HepG2 (cell line): Measurements from ENCODE around the gene FDXR. TPM values are rescaled to one million over a fixed set of nuclear protein-coding genes. Genes with fewer than 3 reads are reported as not detected.

Experiments used
- ARID2 ChIP-seq: sonication (generic); formaldehyde crosslinking; IDR thresholded peaks from 2 replicates; pipeline ENCODE4 v1.8.1; 2022; ENCODE audit warnings: mild to moderate bottlenecking, missing genetic modification reagents, borderline replicate concordance
- GATAD2A ChIP-seq: IDR thresholded peaks from 2 replicates; pipeline ENCODE4 v1.6.1; 2016
- KAT8 ChIP-seq: IDR thresholded peaks from 2 replicates; pipeline ENCODE4 v1.6.1; 2016; ENCODE audit warnings: missing genetic modification reagents, missing compliant biosample characterization
- MIER3 ChIP-seq: IDR thresholded peaks from 2 replicates; pipeline ENCODE4 v1.6.1; 2016; ENCODE audit warnings: missing compliant biosample characterization, borderline replicate concordance
- MXI1 ChIP-seq: IDR thresholded peaks from 3 replicates; pipeline ENCODE4 v1.6.1; 2012; ENCODE audit warnings: low read depth, low read length, inconsistent platforms, borderline replicate concordance
- PAWR ChIP-seq: sonication (generic); formaldehyde crosslinking; IDR thresholded peaks from 2 replicates; pipeline ENCODE4 v1.4.0; 2020; ENCODE audit warnings: missing genetic modification reagents, mild to moderate bottlenecking, borderline replicate concordance
- PCBP2 ChIP-seq: fragments of 200-400 bp; formaldehyde crosslinking; optimal IDR thresholded peaks from 2 replicates; pipeline ENCODE3; 2018; ENCODE audit warnings: low read length, low read depth; ENCODE audit not compliant: poor library complexity, severe bottlenecking
- POLR2AphosphoS2 ChIP-seq: IDR thresholded peaks from 2 replicates; pipeline ENCODE4 v1.6.1; 2011; ENCODE audit warnings: low read depth, low read length, improper control_type of control experiment
- SALL1 ChIP-seq: sonication (generic); formaldehyde crosslinking; IDR thresholded peaks from 2 replicates; pipeline ENCODE4 v1.8.0; 2022; ENCODE audit warnings: mild to moderate bottlenecking, missing genetic modification reagents
- SKI ChIP-seq: fragments of 450-650 bp; IDR thresholded peaks from one replicate; pipeline ENCODE4 v1.6.1; 2018; ENCODE audit warnings: mild to moderate bottlenecking; ENCODE audit not compliant: partially characterized antibody
- XRCC5 ChIP-seq: fragments of 200-400 bp; formaldehyde crosslinking; optimal IDR thresholded peaks from 2 replicates; pipeline ENCODE3; 2017; ENCODE audit warnings: mild to moderate bottlenecking, low read length
- polyA plus RNA-seq, 8 experiments: library from polyadenylated mRNA; depleted of rRNA in 3 of 8; stranded (reverse) in 7 of 8; unstranded in 1 of 8; fragments of >200 nt; fragmentation: Illumina TruSeq in 4 of 8; extraction: Trizol in 4 of 8; gene quantifications; 2 replicates each; pipeline versions ENCODE4 v1.2.1 to v1.2.3, GENCODE V29; 2011 to 2016; ENCODE audit warnings: low read depth in 4 of 8, missing spikeins in 1 of 8, mixed read lengths in 1 of 8; ENCODE audit not compliant: insufficient read depth in 1 of 8
- total RNA-seq, 5 experiments: library from RNA; depleted of rRNA; stranded (reverse); fragments of >200 nt; fragmentation: Illumina TruSeq; extraction: Trizol; gene quantifications; 2 replicates each; pipeline ENCODE4 v1.2.3, GENCODE V29; 2016; ENCODE audit warnings: low read depth in 1 of 5
- TF ChIP-seq, protein P1 (sequence below): sonication (generic); formaldehyde crosslinking; IDR thresholded peaks from 2 replicates; pipeline ENCODE4 v1.5.1; 2020; ENCODE audit warnings: missing genetic modification reagents, mild to moderate bottlenecking, borderline replicate concordance
- TF ChIP-seq, protein P2 (sequence below): sonication (generic); formaldehyde crosslinking; IDR thresholded peaks from 2 replicates; pipeline ENCODE4 v1.4.0; 2020; ENCODE audit warnings: mild to moderate bottlenecking, missing genetic modification reagents
- TF ChIP-seq, protein P3 (sequence below): sonication (generic); formaldehyde crosslinking; IDR thresholded peaks from 2 replicates; pipeline ENCODE4 v1.8.1; 2023; ENCODE audit warnings: missing genetic modification reagents, inconsistent platforms, borderline replicate concordance
- TF ChIP-seq, protein P4 (sequence below): IDR thresholded peaks from 2 replicates; pipeline ENCODE4 v1.6.1; 2012; ENCODE audit warnings: inconsistent platforms
- TF ChIP-seq, protein P5 (sequence below): sonication (generic); formaldehyde crosslinking; conservative IDR thresholded peaks from 2 replicates; pipeline ENCODE4 v1.4.0; 2020; ENCODE audit warnings: missing genetic modification reagents
- TF ChIP-seq, protein P6 (sequence below): sonication (generic); formaldehyde crosslinking; IDR thresholded peaks from 2 replicates; pipeline ENCODE4 v1.8.0; 2022; ENCODE audit warnings: mild to moderate bottlenecking, missing genetic modification reagents
- TF ChIP-seq, protein P7 (sequence below): sonication (generic); formaldehyde crosslinking; IDR thresholded peaks from 2 replicates; pipeline ENCODE4 v1.9.0; 2022; ENCODE audit warnings: missing genetic modification reagents, mild to moderate bottlenecking, borderline replicate concordance

FDXR gene
- total and polyA plus RNA-seq, 2 of the 13 experiments (the other 11 are each of a cell fraction or from before 2014, with no cell fraction given), result 23.4 to 116 TPM

DNA sequence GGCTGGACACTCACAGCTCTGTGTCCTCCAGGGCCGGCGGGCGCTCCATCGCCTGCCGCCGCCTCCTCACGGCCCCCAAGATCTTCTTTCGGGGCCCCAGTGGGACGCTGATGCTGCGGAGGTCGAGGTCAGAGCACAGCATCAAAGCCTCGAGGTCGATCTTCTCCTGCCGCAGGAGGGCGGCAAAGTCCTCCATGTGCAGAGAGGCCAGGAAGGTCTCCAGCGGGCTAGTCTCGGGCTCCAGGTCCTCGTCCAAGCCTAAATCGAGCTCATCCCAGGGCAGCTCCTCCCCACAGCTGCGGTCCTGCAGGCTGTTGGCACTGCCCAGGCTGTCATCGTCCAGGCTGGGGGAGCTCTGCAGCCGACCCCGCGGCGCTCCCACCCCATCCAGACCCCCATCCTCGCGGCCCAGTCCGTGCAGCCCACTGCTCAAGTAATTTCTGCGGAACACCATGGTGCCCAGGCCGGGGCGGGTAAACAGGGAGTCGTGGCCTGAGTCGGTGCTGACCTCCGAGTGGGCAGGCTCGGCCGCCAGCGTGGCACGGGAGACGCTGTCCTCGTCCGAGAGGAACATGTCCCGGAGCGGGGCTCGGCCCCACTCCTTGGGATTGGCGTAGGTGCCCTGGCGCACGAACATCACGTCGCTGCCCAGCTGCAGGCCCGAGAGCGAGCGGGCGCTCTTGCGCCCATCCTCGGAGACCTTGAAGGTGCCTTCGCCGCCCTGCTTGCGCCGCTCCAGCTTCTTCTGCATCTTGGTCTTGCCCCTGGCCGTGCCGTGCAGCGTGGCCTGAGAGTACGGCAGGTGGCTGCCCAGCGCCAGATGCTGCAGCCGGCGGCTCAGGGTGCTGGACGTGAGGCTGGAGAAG is 46.9 kb upstream of the FDXR start (continued):
- TF ChIP-seq, protein P1, sequence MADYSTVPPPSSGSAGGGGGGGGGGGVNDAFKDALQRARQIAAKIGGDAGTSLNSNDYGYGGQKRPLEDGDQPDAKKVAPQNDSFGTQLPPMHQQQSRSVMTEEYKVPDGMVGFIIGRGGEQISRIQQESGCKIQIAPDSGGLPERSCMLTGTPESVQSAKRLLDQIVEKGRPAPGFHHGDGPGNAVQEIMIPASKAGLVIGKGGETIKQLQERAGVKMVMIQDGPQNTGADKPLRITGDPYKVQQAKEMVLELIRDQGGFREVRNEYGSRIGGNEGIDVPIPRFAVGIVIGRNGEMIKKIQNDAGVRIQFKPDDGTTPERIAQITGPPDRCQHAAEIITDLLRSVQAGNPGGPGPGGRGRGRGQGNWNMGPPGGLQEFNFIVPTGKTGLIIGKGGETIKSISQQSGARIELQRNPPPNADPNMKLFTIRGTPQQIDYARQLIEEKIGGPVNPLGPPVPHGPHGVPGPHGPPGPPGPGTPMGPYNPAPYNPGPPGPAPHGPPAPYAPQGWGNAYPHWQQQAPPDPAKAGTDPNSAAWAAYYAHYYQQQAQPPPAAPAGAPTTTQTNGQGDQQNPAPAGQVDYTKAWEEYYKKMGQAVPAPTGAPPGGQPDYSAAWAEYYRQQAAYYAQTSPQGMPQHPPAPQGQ (CRISPR knock-in tag), result no peak
- no peak for TF ChIP-seq MXI1
- TF ChIP-seq POLR2AphosphoS2, result no peak
- TF ChIP-seq, protein P2, sequence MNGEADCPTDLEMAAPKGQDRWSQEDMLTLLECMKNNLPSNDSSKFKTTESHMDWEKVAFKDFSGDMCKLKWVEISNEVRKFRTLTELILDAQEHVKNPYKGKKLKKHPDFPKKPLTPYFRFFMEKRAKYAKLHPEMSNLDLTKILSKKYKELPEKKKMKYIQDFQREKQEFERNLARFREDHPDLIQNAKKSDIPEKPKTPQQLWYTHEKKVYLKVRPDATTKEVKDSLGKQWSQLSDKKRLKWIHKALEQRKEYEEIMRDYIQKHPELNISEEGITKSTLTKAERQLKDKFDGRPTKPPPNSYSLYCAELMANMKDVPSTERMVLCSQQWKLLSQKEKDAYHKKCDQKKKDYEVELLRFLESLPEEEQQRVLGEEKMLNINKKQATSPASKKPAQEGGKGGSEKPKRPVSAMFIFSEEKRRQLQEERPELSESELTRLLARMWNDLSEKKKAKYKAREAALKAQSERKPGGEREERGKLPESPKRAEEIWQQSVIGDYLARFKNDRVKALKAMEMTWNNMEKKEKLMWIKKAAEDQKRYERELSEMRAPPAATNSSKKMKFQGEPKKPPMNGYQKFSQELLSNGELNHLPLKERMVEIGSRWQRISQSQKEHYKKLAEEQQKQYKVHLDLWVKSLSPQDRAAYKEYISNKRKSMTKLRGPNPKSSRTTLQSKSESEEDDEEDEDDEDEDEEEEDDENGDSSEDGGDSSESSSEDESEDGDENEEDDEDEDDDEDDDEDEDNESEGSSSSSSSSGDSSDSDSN (CRISPR knock-in tag), result no peak
- 0 out of 2 replicates have a peak, but pooled peaks have one; percentile 26 for TF ChIP-seq SALL1 (CRISPR knock-in tag)
- TF ChIP-seq XRCC5, result peak; percentile 59
- TF ChIP-seq, protein P3, sequence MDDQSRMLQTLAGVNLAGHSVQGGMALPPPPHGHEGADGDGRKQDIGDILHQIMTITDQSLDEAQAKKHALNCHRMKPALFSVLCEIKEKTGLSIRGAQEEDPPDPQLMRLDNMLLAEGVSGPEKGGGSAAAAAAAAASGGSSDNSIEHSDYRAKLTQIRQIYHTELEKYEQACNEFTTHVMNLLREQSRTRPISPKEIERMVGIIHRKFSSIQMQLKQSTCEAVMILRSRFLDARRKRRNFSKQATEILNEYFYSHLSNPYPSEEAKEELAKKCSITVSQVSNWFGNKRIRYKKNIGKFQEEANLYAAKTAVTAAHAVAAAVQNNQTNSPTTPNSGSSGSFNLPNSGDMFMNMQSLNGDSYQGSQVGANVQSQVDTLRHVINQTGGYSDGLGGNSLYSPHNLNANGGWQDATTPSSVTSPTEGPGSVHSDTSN (CRISPR knock-in tag), result no peak
- TF ChIP-seq, protein P4, sequence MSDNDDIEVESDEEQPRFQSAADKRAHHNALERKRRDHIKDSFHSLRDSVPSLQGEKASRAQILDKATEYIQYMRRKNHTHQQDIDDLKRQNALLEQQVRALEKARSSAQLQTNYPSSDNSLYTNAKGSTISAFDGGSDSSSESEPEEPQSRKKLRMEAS, result peak; percentile 76
- TF ChIP-seq, protein P5, sequence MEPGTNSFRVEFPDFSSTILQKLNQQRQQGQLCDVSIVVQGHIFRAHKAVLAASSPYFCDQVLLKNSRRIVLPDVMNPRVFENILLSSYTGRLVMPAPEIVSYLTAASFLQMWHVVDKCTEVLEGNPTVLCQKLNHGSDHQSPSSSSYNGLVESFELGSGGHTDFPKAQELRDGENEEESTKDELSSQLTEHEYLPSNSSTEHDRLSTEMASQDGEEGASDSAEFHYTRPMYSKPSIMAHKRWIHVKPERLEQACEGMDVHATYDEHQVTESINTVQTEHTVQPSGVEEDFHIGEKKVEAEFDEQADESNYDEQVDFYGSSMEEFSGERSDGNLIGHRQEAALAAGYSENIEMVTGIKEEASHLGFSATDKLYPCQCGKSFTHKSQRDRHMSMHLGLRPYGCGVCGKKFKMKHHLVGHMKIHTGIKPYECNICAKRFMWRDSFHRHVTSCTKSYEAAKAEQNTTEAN, result no peak
- no peak for TF ChIP-seq MIER3 (CRISPR knock-in tag)
- TF ChIP-seq, protein P6, sequence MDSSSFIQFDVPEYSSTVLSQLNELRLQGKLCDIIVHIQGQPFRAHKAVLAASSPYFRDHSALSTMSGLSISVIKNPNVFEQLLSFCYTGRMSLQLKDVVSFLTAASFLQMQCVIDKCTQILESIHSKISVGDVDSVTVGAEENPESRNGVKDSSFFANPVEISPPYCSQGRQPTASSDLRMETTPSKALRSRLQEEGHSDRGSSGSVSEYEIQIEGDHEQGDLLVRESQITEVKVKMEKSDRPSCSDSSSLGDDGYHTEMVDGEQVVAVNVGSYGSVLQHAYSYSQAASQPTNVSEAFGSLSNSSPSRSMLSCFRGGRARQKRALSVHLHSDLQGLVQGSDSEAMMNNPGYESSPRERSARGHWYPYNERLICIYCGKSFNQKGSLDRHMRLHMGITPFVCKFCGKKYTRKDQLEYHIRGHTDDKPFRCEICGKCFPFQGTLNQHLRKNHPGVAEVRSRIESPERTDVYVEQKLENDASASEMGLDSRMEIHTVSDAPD (CRISPR knock-in tag), result no peak
- TF ChIP-seq KAT8 (CRISPR knock-in tag), result 0 out of 2 replicates have a peak, but pooled peaks have one; percentile 27
- TF ChIP-seq, protein P7, sequence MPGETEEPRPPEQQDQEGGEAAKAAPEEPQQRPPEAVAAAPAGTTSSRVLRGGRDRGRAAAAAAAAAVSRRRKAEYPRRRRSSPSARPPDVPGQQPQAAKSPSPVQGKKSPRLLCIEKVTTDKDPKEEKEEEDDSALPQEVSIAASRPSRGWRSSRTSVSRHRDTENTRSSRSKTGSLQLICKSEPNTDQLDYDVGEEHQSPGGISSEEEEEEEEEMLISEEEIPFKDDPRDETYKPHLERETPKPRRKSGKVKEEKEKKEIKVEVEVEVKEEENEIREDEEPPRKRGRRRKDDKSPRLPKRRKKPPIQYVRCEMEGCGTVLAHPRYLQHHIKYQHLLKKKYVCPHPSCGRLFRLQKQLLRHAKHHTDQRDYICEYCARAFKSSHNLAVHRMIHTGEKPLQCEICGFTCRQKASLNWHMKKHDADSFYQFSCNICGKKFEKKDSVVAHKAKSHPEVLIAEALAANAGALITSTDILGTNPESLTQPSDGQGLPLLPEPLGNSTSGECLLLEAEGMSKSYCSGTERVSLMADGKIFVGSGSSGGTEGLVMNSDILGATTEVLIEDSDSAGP (CRISPR knock-in tag), result peak; percentile 50; the same call in 1 of the 2 replicates
- no peak for TF ChIP-seq PAWR (CRISPR knock-in tag)
- no peak for TF ChIP-seq PCBP2
- no peak for TF ChIP-seq ARID2 (CRISPR knock-in tag)
- no peak for TF ChIP-seq SKI
- TF ChIP-seq GATAD2A (CRISPR knock-in tag), result peak; percentile 13; the same call in 1 of the 2 replicates
